Neural cell (in vitro differentiated cells): ENCODE results near the gene ANKRD66. TPM values are rescaled to one million over a fixed set of nuclear protein-coding genes. Genes with fewer than 3 reads are reported as not detected.

Experiments used
- H2AFZ ChIP-seq: fragments of 200-600, 300-800 bp; sonication (generic), shearing (Covaris generic); 2 replicates; pipeline ENCODE4 v1.6.0; 2014; ENCODE audit warnings: low read depth, mild to moderate bottlenecking, antibody characterized with exemption, low read length, moderate library complexity
- H3F3A ChIP-seq: fragments of 200-600 bp; shearing (Covaris generic); 2 replicates; pipeline ENCODE4 v1.6.1; 2016; ENCODE audit warnings: mild to moderate bottlenecking, moderate library complexity, mixed read lengths, antibody characterized with exemption, low read length; ENCODE audit not compliant: insufficient read depth, poor library complexity, severe bottlenecking
- H3K27ac ChIP-seq: fragments of 200-600, 300-800 bp; sonication (generic), shearing (Covaris generic); 2 replicates; pipeline ENCODE4 v1.5.1; 2014; ENCODE audit warnings: mild to moderate bottlenecking, low read length, moderate library complexity
- H3K27me3 ChIP-seq: fragments of 300-800, 200-600 bp; sonication (generic), shearing (Covaris generic); 2 replicates; pipeline ENCODE4 v1.6.0; 2014; ENCODE audit warnings: mild to moderate bottlenecking, low read depth, low read length, moderate library complexity; ENCODE audit not compliant: insufficient read depth
- H3K36me3 ChIP-seq: fragments of 300-800, 200-600 bp; sonication (generic), shearing (Covaris generic); 2 replicates; pipeline ENCODE4 v1.5.1; 2014; ENCODE audit warnings: mild to moderate bottlenecking, antibody characterized with exemption, low read length, moderate library complexity; ENCODE audit not compliant: insufficient read depth
- H3K4me2 ChIP-seq: fragments of 300-800, 200-600 bp; sonication (generic), shearing (Covaris generic); 2 replicates; pipeline ENCODE4 v1.6.0; 2014; ENCODE audit warnings: mild to moderate bottlenecking, low read length
- H3K4me3 ChIP-seq: fragments of 300-800, 200-600 bp; sonication (generic), shearing (Covaris generic); 2 replicates; pipeline ENCODE4 v1.5.1; 2014; ENCODE audit warnings: mild to moderate bottlenecking, low read length, moderate library complexity
- H3K79me2 ChIP-seq: fragments of 200-600 bp; shearing (Covaris generic); replicated peaks from 2 replicates; pipeline ENCODE4 v1.6.0; 2014; ENCODE audit warnings: mild to moderate bottlenecking, low read length, moderate library complexity; ENCODE audit not compliant: insufficient read depth
- H3K9ac ChIP-seq: fragments of 300-800, 200-600 bp; sonication (generic), shearing (Covaris generic); 2 replicates; pipeline ENCODE4 v1.6.1; 2016; ENCODE audit warnings: mild to moderate bottlenecking, low read length, mixed read lengths
- H3K9me2 ChIP-seq: fragments of 200-600 bp; shearing (Covaris generic); 2 replicates; pipeline ENCODE4 v1.6.1; 2016; ENCODE audit warnings: mild to moderate bottlenecking, low read length, mixed read lengths; ENCODE audit not compliant: insufficient read depth
- H3K9me3 ChIP-seq: fragments of 200-600, 300-800 bp; sonication (generic), shearing (Covaris generic); 2 replicates; pipeline ENCODE4 v1.6.1; 2016; ENCODE audit warnings: mild to moderate bottlenecking, mixed run types, low read length, moderate library complexity, mixed read lengths
- H4K20me1 ChIP-seq: fragments of 200-600 bp; shearing (Covaris generic); 2 replicates; pipeline ENCODE4 v1.6.1; 2016; ENCODE audit warnings: mild to moderate bottlenecking, mixed run types; ENCODE audit not compliant: insufficient read depth
- CTCF ChIP-seq: fragments of 450-650 bp; IDR thresholded peaks from 2 replicates; pipeline ENCODE4 v1.5.1; 2014; ENCODE audit warnings: antibody characterized with exemption, mild to moderate bottlenecking, moderate library complexity; ENCODE audit not compliant: poor library complexity, severe bottlenecking
- EP300 ChIP-seq: fragments of 450-650 bp; conservative IDR thresholded peaks from 2 replicates; pipeline ENCODE4 v1.6.1; 2014; ENCODE audit warnings: antibody characterized with exemption, mild to moderate bottlenecking, moderate library complexity; ENCODE audit not compliant: poor library complexity, severe bottlenecking
- EZH2 ChIP-seq: fragments of 200-600, 300-800 bp; shearing (Covaris generic), sonication (generic); IDR thresholded peaks from 2 replicates; pipeline ENCODE4 v1.6.1; 2014; ENCODE audit warnings: antibody characterized with exemption, low read length, borderline replicate concordance, mild to moderate bottlenecking; ENCODE audit not compliant: insufficient read depth, poor library complexity, severe bottlenecking
- MXI1 ChIP-seq: fragments of 450-650 bp; conservative IDR thresholded peaks from 2 replicates; pipeline ENCODE4 v1.6.1; 2014; ENCODE audit warnings: antibody characterized with exemption, mild to moderate bottlenecking; ENCODE audit not compliant: poor library complexity, severe bottlenecking
- POLR2AphosphoS5 ChIP-seq: IDR thresholded peaks from 2 replicates; pipeline ENCODE4 v1.6.1; 2012
- RAD21 ChIP-seq: fragments of 450-650 bp; conservative IDR thresholded peaks from 2 replicates; pipeline ENCODE4 v1.6.1; 2014; ENCODE audit warnings: antibody characterized with exemption, mild to moderate bottlenecking, moderate library complexity
- REST ChIP-seq: IDR thresholded peaks from 2 replicates; pipeline ENCODE4 v1.6.1; 2012; ENCODE audit warnings: borderline replicate concordance
- SMC3 ChIP-seq: fragments of 450-650 bp; conservative IDR thresholded peaks from 2 replicates; pipeline ENCODE4 v1.6.1; 2014; ENCODE audit warnings: antibody characterized with exemption, mild to moderate bottlenecking, moderate library complexity; ENCODE audit not compliant: poor library complexity
- TAF1 ChIP-seq: IDR thresholded peaks from 2 replicates; pipeline ENCODE4 v1.6.1; 2012; ENCODE audit warnings: low read depth
- polyA plus RNA-seq: library from polyadenylated mRNA; depleted of rRNA; stranded (reverse); fragments of >200 nt; gene quantifications from 2 replicates; pipeline ENCODE4 v1.2.3, GENCODE V29; 2014

Gene ANKRD66
- polyA plus RNA-seq, 1 donor from 2014 or later = not detected

- Histone ChIP-seq H3K4me3 (no peak overlapping the region), H4K20me1 (no peaks in the 10 kb centered on the region), H3K9ac (no peak overlapping the region), H3K36me3 (no peaks in the 10 kb centered on the region), H3K4me2 (no peak overlapping the region), H3K27ac (no peak overlapping the region), H2AFZ (no peak overlapping the region), H3K9me3 (no peaks in the 10 kb centered on the region), H3K9me2 (no peaks in the 10 kb centered on the region), H3F3A (no peaks in the 10 kb centered on the region), H3K27me3 (no peaks in the 10 kb centered on the region), H3K79me2 (no peaks in the 10 kb centered on the region)
- TF ChIP-seq EZH2 = no peak
- TF ChIP-seq EP300 = no peak
- TF ChIP-seq RAD21 = no peak
- TF ChIP-seq MXI1 = no peak
- no peak for TF ChIP-seq POLR2AphosphoS5
- no peak for TF ChIP-seq TAF1
- no peak for TF ChIP-seq SMC3
- no peak for TF ChIP-seq REST
- TF ChIP-seq CTCF = no peak
Measured at GRCh38 chr6:46764961-46765360, 18.2 kb downstream of the ANKRD66 start.

DNA sequence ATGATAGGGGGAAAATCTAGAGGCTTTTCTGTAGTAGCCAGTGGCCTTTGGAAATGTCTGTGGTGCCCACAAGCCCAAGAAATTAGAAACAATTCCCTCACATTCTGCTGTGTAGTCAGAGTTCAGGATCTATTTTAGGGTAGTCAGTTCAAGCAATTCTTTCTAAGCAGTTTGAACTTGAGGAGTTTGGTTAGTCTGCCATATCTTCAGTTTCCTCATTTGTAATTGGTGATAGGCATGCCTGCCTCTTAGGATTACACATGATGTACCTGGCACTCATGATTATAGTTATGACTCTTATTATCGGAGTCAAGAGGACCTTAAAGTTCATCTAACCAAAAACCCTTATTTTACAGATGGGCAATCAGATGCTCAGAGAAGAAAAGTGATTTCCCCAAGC lies 25.3 kb downstream of the ANKRD66 start:
- Histone ChIP-seq H3K4me2 (no peak overlapping the region), H3K4me3 (no peak overlapping the region), H2AFZ (no peak overlapping the region), H3K9ac (no peak overlapping the region), H3K9me3 (no peaks in the 10 kb centered on the region), H3K9me2 (no peaks in the 10 kb centered on the region), H3K79me2 (no peaks in the 10 kb centered on the region), H3F3A (no peaks in the 10 kb centered on the region), H3K27ac (no peak overlapping the region), H4K20me1 (no peaks in the 10 kb centered on the region), H3K36me3 (no peaks in the 10 kb centered on the region), H3K27me3 (no peaks in the 10 kb centered on the region)
- TF ChIP-seq POLR2AphosphoS5 (no peak), RAD21 (no peak), EP300 (no peak), SMC3 (no peak), TAF1 (no peak), EZH2 (no peak), CTCF (no peak), REST (no peak), MXI1 (no peak)
